Pancreas (tissue), 10 donors: ENCODE results near the gene ZNF644. TPM values are rescaled to one million over a fixed set of nuclear protein-coding genes. Genes with fewer than 3 reads are reported as not detected.

ENCODE experiments used
- ATAC-seq, 4 donors: fragments of 200-7000 bp; cut with Tn5 transposase; one replicate each; pipeline versions ENCODE4 v1.8.0 to v1.9.1; 2020; ENCODE audit warnings: mild to moderate bottlenecking in 4 of 4, moderate library complexity in 4 of 4
- DNase-seq, 6 donors: peaks; one replicate each; pipeline ENCODE4 v3.0.0-alpha.2; 2020
- FAIRE-seq: peaks from 2 replicates; lab custom pipeline; 2012; peaks lifted over from hg19 to GRCh38; lab: Jason Lieb, UNC
- H3K27ac ChIP-seq, 4 donors: fragments of 200-600 bp; sonication (generic); 1 replicate in 3 of 4; 2 replicates in 1 of 4; pipeline versions ENCODE4 v1.5.0 to v1.8.0; 2020
- H3K27me3 ChIP-seq, 4 donors: fragments of 200-600 bp; one replicate each; pipeline ENCODE4 v1.8.0; 2021
- H3K36me3 ChIP-seq, 3 donors: fragments of 200-600 bp; sonication (generic) in 1 of 3; one replicate each; pipeline versions ENCODE4 v1.5.0 to v1.8.0; 2020 to 2021
- H3K4me1 ChIP-seq, 3 donors: fragments of 200-600 bp; one replicate each; pipeline ENCODE4 v1.8.0; 2021
- H3K4me3 ChIP-seq, 4 donors: fragments of 200-600 bp; sonication (generic) in 2 of 4; one replicate each; pipeline versions ENCODE4 v1.5.0 to v1.8.0; 2020 to 2021
- H3K9me3 ChIP-seq, 4 donors: fragments of 200-600 bp; one replicate each; pipeline ENCODE4 v1.8.0; 2021
- CTCF ChIP-seq, 4 donors: fragments of 200-600 bp; sonication (generic) in 3 of 4; IDR thresholded peaks; one replicate each; pipeline versions ENCODE4 v1.5.0 to v1.8.0; 2021; ENCODE audit warnings: antibody characterized with exemption in 4 of 4
- WGBS, 2 donors: extraction: QIAGEN DNeasy Blood & Tissue Kit; methylation state at CpG; one replicate each; pipeline ENCODE4 v1.1.7; 2013; 5-methylcytosine and 5-hydroxymethylcytosine counted together
- intact Hi-C, 3 donors: fragments of 100-400 bp; cut with DNase I; formaldehyde crosslinking; loops; one replicate each; pipeline versions ENCODE4 v1.11.1 to v1.14.2; 2022
- polyA plus RNA-seq, 2 donors: library from polyadenylated mRNA; stranded (reverse); fragments of 200-250 nt; gene quantifications; one replicate each; pipeline ENCODE4 v1.2.3, GENCODE V29; 2013
- total RNA-seq, 6 donors: library from RNA; stranded (reverse); fragmentation: NEBNext Ultra II Directional in 4 of 6; extraction: Animal tissue kit (Norgen Biotek cat#: 25700) in 4 of 6; gene quantifications; one replicate each; pipeline versions ENCODE4 v1.2.1 to v1.2.4, GENCODE V29; 2021 to 2023
- donor health status: healthy with polysubstance abuse.
- donor health status: DM: no; HTN: no; CAD: no; lungs with moderate emphysema.
- donor health status: DM: no; HTN: no; CAD: no.
- donor health status: control.
- donor health status: control.
- donor health status: Bipolar disorder and iron deficiency.
- donor health status: DM: yes; HTN: yes; CAD: no.
- donor health status: DM: no; HTN: no; CAD: no.
- donor health status: DM: no; HTN: no; CAD: no.
- donor health status: DM: yes; HTN: yes; CAD: no.

Gene ZNF644
- total and polyA plus RNA-seq, 8 donors = 10.0 to 33.6 (median 21.8) TPM

- H3K4me1 ChIP-seq = peaks cover 3 to 8% (median 5%) of the 10 kb centered on the region in 3 donors
- peak in 3 of 4 donors; percentile 61 to 64 (median 61) for ATAC-seq
- 41 to 45% methylated on average over 1 of the region's 1 CpG for WGBS, 2 donors
- H3K9me3 ChIP-seq = no peaks in the 10 kb centered on the region
- H3K36me3 ChIP-seq = no peaks in the 10 kb centered on the region
- H3K27me3 ChIP-seq = no peaks in the 10 kb centered on the region
- FAIRE-seq = peak; percentile 90
- no peak overlapping the region for H3K27ac ChIP-seq
- DNase-seq = no peak
- no peak overlapping the region for H3K4me3 ChIP-seq
- peak in 1 of 4 donors; percentile 11 for TF ChIP-seq CTCF (IDR thresholded peaks at IDR 0.05)
- intact Hi-C loops = no loop called here
Observed at GRCh38 chr1:90964444-90965035, 57.3 kb downstream of the ZNF644 start.

GRCh38 chr1:90963651-90964050 is 58.2 kb downstream of the ZNF644 start:
- no peak overlapping the region for H3K27ac ChIP-seq
- DNase-seq (no peak), ATAC-seq (no peak), FAIRE-seq (no peak)
- WGBS, 2 donors = 54 to 55% methylated on average over 1 of the region's 1 CpG
- no peak for TF ChIP-seq CTCF (IDR thresholded peaks at IDR 0.05)
- no peak overlapping the region for H3K4me3 ChIP-seq
- H3K4me1 ChIP-seq = peaks cover 3 to 8% (median 5%) of the 10 kb centered on the region in 3 donors
- H3K36me3 ChIP-seq = no peaks in the 10 kb centered on the region
- no peaks in the 10 kb centered on the region for H3K9me3 ChIP-seq
- intact Hi-C loops = no loop called here
- no peaks in the 10 kb centered on the region for H3K27me3 ChIP-seq

- Histone ChIP-seq H3K9me3 (no peaks in the 10 kb centered on the region), H3K36me3 (no peaks in the 10 kb centered on the region), H3K27ac (no peak overlapping the region), H3K4me1 (peaks cover 3 to 8% (median 5%) of the 10 kb centered on the region in 3 donors), H3K27me3 (no peaks in the 10 kb centered on the region), H3K4me3 (no peak overlapping the region)
- WGBS, 2 donors = 87 to 97% methylated on average over 2 of the region's 2 CpGs
- no peak for FAIRE-seq
- no peak for TF ChIP-seq CTCF (IDR thresholded peaks at IDR 0.05)
- ATAC-seq = no peak
- intact Hi-C loops = no loop called here
- DNase-seq = no peak
Observed at GRCh38 chr1:90963236-90963635, 58.6 kb downstream of the ZNF644 start.

GRCh38 chr1:90959352-90960206 is 62.3 kb downstream of the ZNF644 start:
- Histone ChIP-seq H3K4me1 (peaks cover 2 to 8% (median 2%) of the 10 kb centered on the region in 3 donors), H3K36me3 (no peaks in the 10 kb centered on the region), H3K27ac (no peak overlapping the region), H3K4me3 (no peak overlapping the region), H3K9me3 (no peaks in the 10 kb centered on the region), H3K27me3 (no peaks in the 10 kb centered on the region)
- no peak for DNase-seq
- TF ChIP-seq CTCF (IDR thresholded peaks at IDR 0.05) = no peak
- ATAC-seq = no peak
- intact Hi-C loops = no loop called here
- FAIRE-seq = no peak
- 92% methylated on average over 5 of the region's 5 CpGs for WGBS, 2 donors

GRCh38 chr1:90957497-90957896 is 64.3 kb downstream of the ZNF644 start:
- H3K4me3 ChIP-seq = no peak overlapping the region
- no peak for TF ChIP-seq CTCF (IDR thresholded peaks at IDR 0.05)
- intact Hi-C loops = no loop called here
- no peaks in the 10 kb centered on the region for H3K4me1 ChIP-seq
- H3K9me3 ChIP-seq = no peaks in the 10 kb centered on the region
- DNase-seq = no peak
- ATAC-seq = no peak
- no peak overlapping the region for H3K27ac ChIP-seq
- H3K27me3 ChIP-seq = no peaks in the 10 kb centered on the region
- no peaks in the 10 kb centered on the region for H3K36me3 ChIP-seq
- no peak for FAIRE-seq
